Neural cell (in vitro differentiated cells): Measurements from ENCODE around the gene PHLPP1.
A peak's percentile ranks its signal among the peaks of the same experiment; 100 is the strongest.

Experiments used
- CTCF ChIP-seq: fragments of 450-650 bp; IDR thresholded peaks from 2 replicates; pipeline ENCODE4 v1.5.1; 2014; ENCODE audit warnings: antibody characterized with exemption, mild to moderate bottlenecking, moderate library complexity; ENCODE audit not compliant: poor library complexity, severe bottlenecking
- EZH2 ChIP-seq: fragments of 200-600, 300-800 bp; shearing (Covaris generic), sonication (generic); IDR thresholded peaks from 2 replicates; pipeline ENCODE4 v1.6.1; 2014; ENCODE audit warnings: antibody characterized with exemption, low read length, borderline replicate concordance, mild to moderate bottlenecking; ENCODE audit not compliant: insufficient read depth, poor library complexity, severe bottlenecking
- MXI1 ChIP-seq: fragments of 450-650 bp; conservative IDR thresholded peaks from 2 replicates; pipeline ENCODE4 v1.6.1; 2014; ENCODE audit warnings: antibody characterized with exemption, mild to moderate bottlenecking; ENCODE audit not compliant: poor library complexity, severe bottlenecking
- POLR2AphosphoS5 ChIP-seq: IDR thresholded peaks from 2 replicates; pipeline ENCODE4 v1.6.1; 2012
- RAD21 ChIP-seq: fragments of 450-650 bp; conservative IDR thresholded peaks from 2 replicates; pipeline ENCODE4 v1.6.1; 2014; ENCODE audit warnings: antibody characterized with exemption, mild to moderate bottlenecking, moderate library complexity
- REST ChIP-seq: IDR thresholded peaks from 2 replicates; pipeline ENCODE4 v1.6.1; 2012; ENCODE audit warnings: borderline replicate concordance
- SMC3 ChIP-seq: fragments of 450-650 bp; conservative IDR thresholded peaks from 2 replicates; pipeline ENCODE4 v1.6.1; 2014; ENCODE audit warnings: antibody characterized with exemption, mild to moderate bottlenecking, moderate library complexity; ENCODE audit not compliant: poor library complexity
- TAF1 ChIP-seq: IDR thresholded peaks from 2 replicates; pipeline ENCODE4 v1.6.1; 2012; ENCODE audit warnings: low read depth

GRCh38 chr18:62957885-62958472, 242.6 kb downstream of the PHLPP1 start:
- TF ChIP-seq CTCF (no peak), POLR2AphosphoS5 (no peak), REST (no peak), EZH2 (no peak), TAF1 (no peak), MXI1 (no peak), RAD21 (peak; percentile 17), SMC3 (no peak)
